IMR-90 (cell line): ENCODE measurements around the gene PPP1R37. TPM values are rescaled to one million over a fixed set of nuclear protein-coding genes. Genes with fewer than 3 reads are reported as not detected.

Experiments
- ATAC-seq: fragments of 200-7000 bp; cut with Tn5 transposase; 2 replicates; pipeline ENCODE4 v1.9.1; 2020; ENCODE audit warnings: low read depth, mild to moderate bottlenecking, moderate library complexity
- BruUV-seq: library from RNA; stranded (reverse); fragments of 400-500 nt; replicated peaks from 2 replicates; lab custom pipeline; 2021; lab: Mats Ljungman, UMichigan
- CTCF ChIA-PET: fragments of 300-600 bp; formaldehyde crosslinking; extraction: SDS; loops from one replicate; lab custom pipeline; 2021; ENCODE audit warnings: antibody characterized with exemption; lab: Yijun Ruan, JAX
- POLR2A ChIA-PET: fragments of 300-600 bp; sonication (Branson Sonifier 250); formaldehyde crosslinking; loops from one replicate; lab custom pipeline; 2022; ENCODE audit warnings: antibody characterized with exemption; ENCODE audit not compliant: unreplicated experiment; lab: Charles Lee
- DNase-seq: peaks from one replicate; pipeline ENCODE4 v3.0.0; 2013
- H2AFZ ChIP-seq: replicated peaks from 2 replicates; pipeline ENCODE3; 2013; ENCODE audit warnings: low read length, mild to moderate bottlenecking; ENCODE audit not compliant: poor library complexity
- H2AK5ac ChIP-seq: 2 replicates; pipeline ENCODE4 v1.6.1; 2013; ENCODE audit warnings: low read depth, low read length, inconsistent platforms
- H2AK9ac ChIP-seq: replicated peaks from 2 replicates; pipeline ENCODE3; 2013; ENCODE audit warnings: mild to moderate bottlenecking, low read depth, low read length, moderate library complexity; ENCODE audit not compliant: poor library complexity
- H2BK120ac ChIP-seq: 2 replicates; pipeline ENCODE4 v1.6.1; 2013; ENCODE audit warnings: low read depth, low read length, inconsistent platforms
- H2BK15ac ChIP-seq: 3 replicates; pipeline ENCODE4 v1.6.1; 2013; ENCODE audit warnings: low read depth, low read length, inconsistent platforms
- H2BK20ac ChIP-seq: 2 replicates; pipeline ENCODE4 v1.6.1; 2013; ENCODE audit warnings: low read depth, mild to moderate bottlenecking, inconsistent platforms, low read length, moderate library complexity
- H2BK5ac ChIP-seq: 2 replicates; pipeline ENCODE4 v1.6.1; 2013; ENCODE audit warnings: mild to moderate bottlenecking, low read depth, low read length, inconsistent platforms; ENCODE audit not compliant: poor library complexity, severe bottlenecking
- H3K14ac ChIP-seq: replicated peaks from 2 replicates; pipeline ENCODE4 v1.6.1; 2013; ENCODE audit warnings: low read depth, low read length, inconsistent platforms
- H3K18ac ChIP-seq: 2 replicates; pipeline ENCODE4 v1.6.1; 2013; ENCODE audit warnings: low read depth, low read length, control low read depth
- H3K23ac ChIP-seq: 2 replicates; pipeline ENCODE4 v1.6.1; 2013; ENCODE audit warnings: low read depth, low read length, inconsistent platforms
- H3K27ac ChIP-seq: 2 replicates; pipeline ENCODE4 v1.5.1; 2013; ENCODE audit warnings: mild to moderate bottlenecking, control low read depth, low read length; ENCODE audit not compliant: insufficient read depth
- H3K27me3 ChIP-seq: 2 replicates; pipeline ENCODE4 v1.6.1; 2013; ENCODE audit warnings: low read length; ENCODE audit not compliant: control insufficient read depth, insufficient read depth
- H3K36me3 ChIP-seq: 2 replicates; pipeline ENCODE4 v1.6.1; 2013; ENCODE audit warnings: low read length, mixed read lengths; ENCODE audit not compliant: control insufficient read depth, insufficient read depth
- H3K4ac ChIP-seq: 2 replicates; pipeline ENCODE4 v1.6.1; 2013; ENCODE audit warnings: low read depth, low read length, inconsistent platforms
- H3K4me1 ChIP-seq: 2 replicates; pipeline ENCODE4 v1.6.1; 2013; ENCODE audit warnings: low read length, mixed read lengths; ENCODE audit not compliant: control insufficient read depth, insufficient read depth
- H3K4me2 ChIP-seq: 2 replicates; pipeline ENCODE4 v1.6.1; 2013; ENCODE audit warnings: low read depth, mild to moderate bottlenecking, control low read depth, low read length, moderate library complexity
- H3K4me3 ChIP-seq: 2 replicates; pipeline ENCODE4 v1.5.1; 2013; ENCODE audit warnings: low read depth, mild to moderate bottlenecking, control low read depth, low read length, moderate library complexity; ENCODE audit not compliant: insufficient read depth
- H3K56ac ChIP-seq: 2 replicates; pipeline ENCODE4 v1.6.1; 2013; ENCODE audit warnings: low read length, inconsistent platforms; ENCODE audit not compliant: insufficient read depth; ENCODE audit errors: extremely low read depth
- H3K79me1 ChIP-seq, 2 experiments: 2 replicates each; pipeline ENCODE4 v1.6.1; 2013; ENCODE audit warnings: low read length in 2 of 2, inconsistent platforms in 1 of 2, low read depth in 1 of 2
- H3K9ac ChIP-seq: 2 replicates; pipeline ENCODE4 v1.6.1; 2013; ENCODE audit warnings: low read depth, low read length, control low read depth
- H3K9me1 ChIP-seq: 2 replicates; pipeline ENCODE4 v1.6.1; 2013; ENCODE audit warnings: low read length, inconsistent platforms; ENCODE audit not compliant: insufficient read depth
- H3K9me3 ChIP-seq: 2 replicates; pipeline ENCODE4 v1.6.1; 2013; ENCODE audit warnings: low read length; ENCODE audit not compliant: control insufficient read depth, insufficient read depth
- H4K20me1 ChIP-seq: 2 replicates; pipeline ENCODE4 v1.6.1; 2013; ENCODE audit warnings: low read length, inconsistent platforms; ENCODE audit not compliant: insufficient read depth
- H4K5ac ChIP-seq: 2 replicates; pipeline ENCODE4 v1.6.1; 2013; ENCODE audit warnings: mild to moderate bottlenecking, low read depth, low read length, control low read depth
- H4K8ac ChIP-seq, 2 experiments: 2 replicates each; pipeline ENCODE4 v1.6.1; 2013; ENCODE audit warnings: low read depth in 2 of 2, low read length in 2 of 2, control low read depth in 1 of 2, inconsistent platforms in 1 of 2
- H4K91ac ChIP-seq: 2 replicates; pipeline ENCODE4 v1.6.1; 2013; ENCODE audit warnings: low read depth, low read length, inconsistent platforms; ENCODE audit not compliant: insufficient read depth
- CEBPB ChIP-seq: IDR thresholded peaks from 2 replicates; pipeline ENCODE4 v1.6.1; 2012; ENCODE audit warnings: low read depth, low read length, improper control_type of control experiment
- CHD1 ChIP-seq: IDR thresholded peaks from 2 replicates; pipeline ENCODE4 v1.6.1; 2012; ENCODE audit warnings: low read depth, low read length, improper control_type of control experiment
- CTCF ChIP-seq: conservative IDR thresholded peaks from 2 replicates; pipeline ENCODE4 v1.5.1; 2012; ENCODE audit warnings: mild to moderate bottlenecking, low read depth, low read length, improper control_type of control experiment
- MAFK ChIP-seq: IDR thresholded peaks from 2 replicates; pipeline ENCODE4 v1.6.1; 2012; ENCODE audit warnings: low read depth, low read length, improper control_type of control experiment
- NFE2L2 ChIP-seq: fragments of 150-350 bp; IDR thresholded peaks from 2 replicates; pipeline ENCODE4 v1.6.1; 2016; ENCODE audit warnings: low read depth, mild to moderate bottlenecking, low read length
- RAD21 ChIP-seq: IDR thresholded peaks from 2 replicates; pipeline ENCODE4 v1.6.1; 2012; ENCODE audit warnings: low read length, improper control_type of control experiment
- SMC3 ChIP-seq: fragments of 150-350 bp; IDR thresholded peaks from 2 replicates; pipeline ENCODE4 v1.6.1; 2016; ENCODE audit warnings: low read depth, mild to moderate bottlenecking, antibody characterized with exemption, low read length, moderate library complexity
- WGBS, 2 experiments: methylation state at CpG; one replicate each; pipeline versions ENCODE4 v1.1.5 to v1.1.7; 2013; ENCODE audit warnings: missing lambda C conversion rate in 2 of 2; ENCODE audit not compliant: insufficient read length in 1 of 2; ENCODE audit errors: extremely low coverage in 2 of 2; 5-methylcytosine and 5-hydroxymethylcytosine counted together
- dilution Hi-C: fragments of 300-500 bp; cut with HindIII; formaldehyde crosslinking; loops from one replicate; pipeline ENCODE4 v1.14.3; 2018; ENCODE audit warnings: low sequenced_read_pairs; ENCODE audit not compliant: unreplicated experiment
- in situ Hi-C: fragments of 300-500 bp; cut with MboI; formaldehyde crosslinking; loops from 3 replicates; pipeline ENCODE4 v1.14.3; 2019; ENCODE audit warnings: low sequenced_read_pairs, inconsistent platforms, mixed read lengths
- intact Hi-C: fragments of 100-400 bp; cut with micrococcal nuclease; formaldehyde crosslinking; loops from 2 replicates; pipeline ENCODE4 v1.10.0; 2022
- polyA plus RNA-seq, 3 experiments: library from polyadenylated mRNA; depleted of rRNA; stranded (reverse); fragments of >200 nt; gene quantifications; 2 replicates each; pipeline ENCODE4 v1.2.3, GENCODE V29; 2012; ENCODE audit warnings: low replicate concordance in 1 of 3
- total RNA-seq: library from RNA; depleted of rRNA; stranded (reverse); fragments of >200 nt; gene quantifications from 2 replicates; pipeline ENCODE4 v1.2.3, GENCODE V29; 2012
- TF ChIP-seq, protein P1 (sequence below): fragments of 150-350 bp; IDR thresholded peaks from 2 replicates; pipeline ENCODE4 v1.6.1; 2017; ENCODE audit warnings: mild to moderate bottlenecking, antibody characterized with exemption, low read length, low read depth

PPP1R37 gene
- total and polyA plus RNA-seq, 2 of the 4 experiments (the other 2 are of a cell fraction), result 13.1 to 18.5 TPM

DNA sequence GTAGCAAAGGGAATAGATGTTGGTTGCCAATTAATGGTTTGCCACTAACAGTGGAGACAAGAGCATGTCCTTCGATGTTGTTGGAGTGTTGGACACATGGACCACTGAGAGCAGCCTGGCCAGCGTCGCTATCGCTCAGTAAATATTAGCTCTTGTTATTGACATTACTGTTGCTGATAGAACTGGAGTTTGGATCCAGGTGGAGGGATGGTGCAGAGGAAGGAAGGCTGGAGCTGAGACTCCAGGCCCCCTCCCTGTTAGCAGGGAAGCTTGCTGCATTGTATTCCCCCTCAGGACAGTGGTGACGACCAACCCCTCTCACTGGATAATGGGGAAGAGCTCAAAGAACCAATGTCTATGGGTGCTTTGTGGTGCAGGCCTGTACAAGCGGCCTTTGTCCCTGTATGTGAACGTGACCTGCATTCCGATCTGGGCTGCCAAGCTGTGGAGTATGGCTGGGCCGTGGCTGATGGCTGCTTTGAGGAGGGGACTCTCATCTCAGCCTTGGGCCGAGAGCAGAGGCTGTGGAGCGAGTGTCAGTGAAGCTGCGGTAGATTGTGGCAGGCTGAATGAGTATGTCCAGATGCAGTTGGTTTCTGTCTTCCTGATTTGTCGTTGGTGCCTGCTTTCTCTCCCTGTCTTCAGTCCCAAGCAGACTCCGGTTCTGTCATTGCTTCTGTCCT lies 47.2 kb upstream of the PPP1R37 start:
- dilution Hi-C loops (no loop called here), intact Hi-C loops (no loop called here), in situ Hi-C loops (no loop called here)
- Histone ChIP-seq H3K14ac (no peak overlapping the region), H3K4ac (no peak overlapping the region), H3K27ac (no peak overlapping the region), H3K18ac (no peak overlapping the region), H3K36me3 (peaks cover 40% of the 10 kb centered on the region), H2AK9ac (no peak overlapping the region), H4K5ac (no peak overlapping the region), H2BK15ac (no peak overlapping the region), H4K8ac (no peak overlapping the region), H3K9ac (no peak overlapping the region), H2BK5ac (no peak overlapping the region), H3K27me3 (no peaks in the 10 kb centered on the region), H2BK20ac (no peak overlapping the region), H2AFZ (no peak overlapping the region), H3K56ac (no peak overlapping the region), H3K9me3 (no peaks in the 10 kb centered on the region), H2AK5ac (no peak overlapping the region), H3K4me3 (no peak overlapping the region), H3K79me1 (peaks cover 42 to 66% of the 10 kb centered on the region in 2 experiments), H4K91ac (no peak overlapping the region), H2BK120ac (no peak overlapping the region), H3K9me1 (peaks cover 18% of the 10 kb centered on the region; the same call in 1 of the 2 replicates), H3K23ac (no peak overlapping the region), H4K20me1 (peaks cover 83% of the 10 kb centered on the region), H3K4me1 (peaks cover 2% of the 10 kb centered on the region; the same call in 1 of the 2 replicates), H3K4me2 (no peak overlapping the region)
- ATAC-seq (no peak), DNase-seq (no peak)
- POLR2A ChIA-PET, result no interaction called here
- 87% methylated on average over 7 of the region's 14 CpGs; no CpG with 5 or more reads in 1 of the 2 experiments for WGBS, 2 experiments
- no TSS peak for BruUV-seq
- CTCF ChIA-PET, result interaction anchor here (1.5 kb wide), 1 partner anchor 14 kb away, joined by 5 read pairs; no protein-coding TSS in a partner anchor
- no peak for TF ChIP-seq MAFK
- TF ChIP-seq NFE2L2, result no peak
- no peak for TF ChIP-seq CTCF
- TF ChIP-seq CEBPB, result no peak
- TF ChIP-seq CHD1, result no peak
- TF ChIP-seq SMC3, result no peak
- TF ChIP-seq, protein P1, sequence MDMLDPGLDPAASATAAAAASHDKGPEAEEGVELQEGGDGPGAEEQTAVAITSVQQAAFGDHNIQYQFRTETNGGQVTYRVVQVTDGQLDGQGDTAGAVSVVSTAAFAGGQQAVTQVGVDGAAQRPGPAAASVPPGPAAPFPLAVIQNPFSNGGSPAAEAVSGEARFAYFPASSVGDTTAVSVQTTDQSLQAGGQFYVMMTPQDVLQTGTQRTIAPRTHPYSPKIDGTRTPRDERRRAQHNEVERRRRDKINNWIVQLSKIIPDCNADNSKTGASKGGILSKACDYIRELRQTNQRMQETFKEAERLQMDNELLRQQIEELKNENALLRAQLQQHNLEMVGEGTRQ, result no peak
- no peak for TF ChIP-seq RAD21
